WERI-Rb-1 (cell line): Measurements from ENCODE around the gene PHLDA2.

Source experiments
- DNase-seq: peaks from one replicate; pipeline ENCODE4 v3.0.0-alpha.2; 2020
- H3K27ac ChIP-seq: fragments of 250-450 bp; sonication (Bioruptor Pico); 2 replicates; pipeline ENCODE4 v1.5.1; 2020; ENCODE audit warnings: mild to moderate bottlenecking, moderate library complexity
- H3K27me3 ChIP-seq: fragments of 250-450 bp; sonication (Bioruptor Pico); 2 replicates; pipeline ENCODE4 v1.5.1; 2021; ENCODE audit warnings: mild to moderate bottlenecking, low read depth, moderate library complexity; ENCODE audit not compliant: insufficient read depth, severe bottlenecking
- H3K36me3 ChIP-seq: fragments of 250-450 bp; sonication (Bioruptor Pico); 2 replicates; pipeline ENCODE4 v1.5.1; 2020; ENCODE audit warnings: mild to moderate bottlenecking, moderate library complexity
- H3K4me3 ChIP-seq: 2 replicates; pipeline ENCODE4 v1.5.1; 2011; ENCODE audit warnings: low read depth, mild to moderate bottlenecking, control low read depth, low read length
- H3K9me3 ChIP-seq: fragments of 250-450 bp; sonication (Bioruptor Pico); 2 replicates; pipeline ENCODE4 v1.5.1; 2021; ENCODE audit warnings: mild to moderate bottlenecking, moderate library complexity; ENCODE audit not compliant: severe bottlenecking
- CTCF ChIP-seq: IDR thresholded peaks from 2 replicates; pipeline ENCODE4 v1.5.1; 2011; ENCODE audit warnings: low read depth, mild to moderate bottlenecking, control low read depth, inconsistent platforms, low read length

The PHLDA2 gene

DNA sequence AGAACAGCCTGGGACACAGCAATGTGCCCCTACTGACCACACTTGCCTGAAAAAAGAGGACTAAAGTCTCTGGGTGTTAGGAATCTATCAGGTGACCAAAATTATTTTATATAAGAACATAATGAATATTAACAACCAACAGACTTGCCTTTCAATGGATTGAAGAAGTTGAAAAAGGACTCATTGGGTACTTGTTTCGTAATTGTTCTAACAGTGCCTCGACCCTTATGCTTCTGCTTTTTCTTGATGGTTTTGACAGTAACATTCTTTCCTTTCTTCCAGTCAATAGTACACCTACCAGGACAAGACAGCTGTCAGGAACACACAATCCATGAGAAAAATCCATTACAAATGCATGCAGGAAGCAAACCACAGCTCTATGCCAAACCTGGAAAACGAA is 29.0 kb upstream of the PHLDA2 start:
- no peak overlapping the region for H3K27ac ChIP-seq
- TF ChIP-seq CTCF = no peak
- DNase-seq = no peak
- H3K9me3 ChIP-seq = no peaks in the 10 kb centered on the region
- no peaks in the 10 kb centered on the region for H3K27me3 ChIP-seq
- no peak overlapping the region for H3K4me3 ChIP-seq
- H3K36me3 ChIP-seq = peaks cover 94% of the 10 kb centered on the region

- Histone ChIP-seq H3K27ac (no peak overlapping the region), H3K36me3 (peaks cover 100% of the 10 kb centered on the region), H3K27me3 (no peaks in the 10 kb centered on the region), H3K4me3 (no peak overlapping the region), H3K9me3 (no peaks in the 10 kb centered on the region)
- TF ChIP-seq CTCF = no peak
- no peak for DNase-seq
Measured at GRCh38 chr11:2955906-2956476, 26.8 kb upstream of the PHLDA2 start.

DNA sequence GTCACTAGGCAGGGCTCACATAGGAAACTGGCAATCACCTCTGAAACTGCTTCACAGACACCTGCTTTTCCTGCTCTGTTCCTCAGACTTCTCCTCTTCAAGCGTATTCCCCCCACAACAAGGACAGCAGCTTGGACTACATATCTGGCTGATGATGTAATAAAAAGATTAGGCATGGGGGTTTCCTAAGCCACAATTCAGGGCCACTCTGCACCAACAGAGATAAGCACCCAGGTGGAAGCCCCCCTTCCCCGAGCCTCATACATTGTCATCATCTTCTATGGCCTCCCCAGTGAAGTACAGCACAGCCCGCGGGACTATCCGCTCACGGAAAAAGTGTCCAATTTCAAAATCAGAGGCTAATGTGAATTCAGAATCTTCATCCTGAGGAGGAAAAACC is 25.0 kb upstream of the PHLDA2 start:
- no peak for TF ChIP-seq CTCF
- Histone ChIP-seq H3K27ac (peak overlapping the region; percentile 40; the same call in 1 of the 2 replicates), H3K4me3 (no peak overlapping the region), H3K9me3 (no peaks in the 10 kb centered on the region), H3K27me3 (no peaks in the 10 kb centered on the region), H3K36me3 (peaks cover 100% of the 10 kb centered on the region)
- DNase-seq = no peak

DNA sequence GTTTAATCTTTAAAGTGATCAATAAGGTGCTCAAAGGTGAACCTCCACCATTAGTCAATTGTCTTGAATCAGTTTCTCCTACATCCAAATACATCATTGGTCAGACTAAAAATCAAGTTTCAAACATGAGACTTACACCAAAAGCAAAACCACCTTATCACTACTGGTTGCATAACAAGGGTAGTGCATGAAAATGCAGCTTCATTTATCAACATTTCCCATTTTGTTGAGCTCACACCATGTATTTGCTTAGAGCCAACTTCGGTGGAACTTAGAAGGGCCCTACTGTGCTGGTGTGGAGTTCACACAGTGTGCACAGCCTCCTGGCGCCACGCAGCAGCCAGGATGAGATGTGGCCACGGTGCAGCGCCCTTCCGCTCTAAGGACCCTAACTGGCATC is 23.1 kb upstream of the PHLDA2 start:
- TF ChIP-seq CTCF = no peak
- Histone ChIP-seq H3K9me3 (no peaks in the 10 kb centered on the region), H3K4me3 (no peak overlapping the region), H3K36me3 (peaks cover 98% of the 10 kb centered on the region), H3K27me3 (no peaks in the 10 kb centered on the region), H3K27ac (no peak overlapping the region)
- DNase-seq = no peak

GRCh38 chr11:2951231-2952110 is 22.3 kb upstream of the PHLDA2 start:
- Histone ChIP-seq H3K27me3 (no peaks in the 10 kb centered on the region), H3K27ac (no peak overlapping the region), H3K36me3 (peaks cover 97% of the 10 kb centered on the region), H3K4me3 (no peak overlapping the region), H3K9me3 (no peaks in the 10 kb centered on the region)
- no peak for DNase-seq
- no peak for TF ChIP-seq CTCF
